HPDE6-E6E7 (cell line): ENCODE measurements around the gene VTN.

Experiments used
- DNase-seq: peaks from one replicate; pipeline ENCODE4 v3.0.0; 2011; ENCODE audit warnings: missing footprints; ENCODE audit errors: extremely low spot score

The VTN gene, protein sequence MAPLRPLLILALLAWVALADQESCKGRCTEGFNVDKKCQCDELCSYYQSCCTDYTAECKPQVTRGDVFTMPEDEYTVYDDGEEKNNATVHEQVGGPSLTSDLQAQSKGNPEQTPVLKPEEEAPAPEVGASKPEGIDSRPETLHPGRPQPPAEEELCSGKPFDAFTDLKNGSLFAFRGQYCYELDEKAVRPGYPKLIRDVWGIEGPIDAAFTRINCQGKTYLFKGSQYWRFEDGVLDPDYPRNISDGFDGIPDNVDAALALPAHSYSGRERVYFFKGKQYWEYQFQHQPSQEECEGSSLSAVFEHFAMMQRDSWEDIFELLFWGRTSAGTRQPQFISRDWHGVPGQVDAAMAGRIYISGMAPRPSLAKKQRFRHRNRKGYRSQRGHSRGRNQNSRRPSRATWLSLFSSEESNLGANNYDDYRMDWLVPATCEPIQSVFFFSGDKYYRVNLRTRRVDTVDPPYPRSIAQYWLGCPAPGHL

DNA sequence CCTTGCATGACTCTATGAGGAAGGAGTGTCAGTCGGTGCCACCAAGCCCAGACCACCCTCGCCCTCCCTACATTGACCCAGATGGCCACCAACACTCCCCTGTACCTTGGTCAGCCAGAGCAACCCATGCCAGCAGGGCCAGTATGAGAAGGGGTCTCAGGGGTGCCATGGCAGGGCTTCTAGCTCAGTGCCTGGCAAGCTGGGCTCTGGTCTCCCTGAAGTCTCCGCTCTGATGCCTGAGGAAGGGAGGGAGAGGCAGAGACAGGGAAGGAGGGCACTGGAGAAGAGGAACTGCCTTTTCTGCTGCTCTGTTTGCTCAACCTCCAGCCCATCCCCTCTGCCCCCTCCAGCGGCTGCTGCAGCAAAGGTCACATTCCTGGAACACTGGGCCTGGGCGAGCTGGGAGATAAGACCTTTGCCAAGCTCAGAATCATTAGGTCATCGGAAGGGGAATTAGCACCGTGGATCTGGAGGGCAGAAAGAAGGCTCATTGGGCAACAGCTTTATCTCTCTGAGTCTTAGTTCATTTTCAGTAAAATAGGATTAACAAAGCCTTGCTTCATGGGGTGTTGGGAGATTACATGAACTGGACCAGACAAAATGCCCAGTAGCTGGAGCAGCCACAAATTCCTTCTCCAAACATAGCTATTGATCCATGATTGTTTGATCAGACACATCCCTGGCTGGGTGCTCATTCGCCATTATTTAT is at the start of gene VTN:
Gene VTN (minus strand): TSS at position 273 of the 709 bp plus-strand sequence. CDS start 104 bp downstream, at position 169.
- no peak for DNase-seq

DNA sequence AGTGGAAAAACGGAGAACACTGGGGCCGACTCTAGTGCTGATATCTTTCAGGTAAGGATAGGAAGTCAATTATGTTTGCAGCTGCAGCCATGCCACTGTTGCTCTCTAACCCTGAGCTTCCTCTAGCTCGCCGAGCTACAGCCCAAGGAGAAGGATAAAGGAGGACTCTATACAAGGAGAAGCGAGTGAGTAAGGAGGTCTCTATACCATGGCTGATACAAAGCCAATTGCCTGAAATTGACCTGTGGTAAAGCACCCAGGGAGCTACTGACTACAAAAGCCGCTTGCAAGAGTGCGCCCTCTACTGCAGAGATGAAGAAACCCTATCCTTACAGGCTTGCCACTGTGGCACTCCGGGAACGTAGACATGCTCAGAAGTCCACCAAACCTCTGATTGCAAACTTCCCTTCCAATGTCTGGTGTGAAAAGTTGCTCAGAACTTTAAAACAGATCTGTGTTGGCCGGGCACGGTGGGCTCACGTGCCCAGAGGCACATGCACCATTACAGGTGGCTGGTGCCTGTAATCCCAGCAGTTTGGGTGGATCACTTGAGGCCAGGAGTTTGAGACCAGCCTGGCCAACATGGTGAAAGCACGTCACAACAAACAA is 46.7 kb upstream of the VTN start:
- no peak for DNase-seq

DNA sequence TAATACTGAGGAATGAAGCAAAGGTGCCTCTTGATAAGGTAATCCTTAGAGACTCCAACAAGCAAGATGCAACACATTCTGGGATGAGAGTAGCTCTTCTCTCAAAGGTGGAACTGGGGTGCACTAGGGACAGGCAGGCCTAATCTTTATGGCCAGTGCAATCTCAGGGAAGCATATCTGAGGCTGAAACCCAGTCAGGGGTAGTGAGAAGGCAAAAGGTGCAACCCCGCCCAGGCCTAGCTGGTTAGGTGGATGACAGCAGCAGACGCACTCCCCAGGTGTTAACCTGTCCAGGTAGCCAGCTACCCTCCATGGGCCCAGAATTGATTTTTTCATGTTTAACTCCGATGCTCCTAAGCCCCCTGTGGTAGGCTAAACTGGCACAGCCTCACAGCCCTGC is 45.8 kb upstream of the VTN start:
- DNase-seq, result no peak

DNA sequence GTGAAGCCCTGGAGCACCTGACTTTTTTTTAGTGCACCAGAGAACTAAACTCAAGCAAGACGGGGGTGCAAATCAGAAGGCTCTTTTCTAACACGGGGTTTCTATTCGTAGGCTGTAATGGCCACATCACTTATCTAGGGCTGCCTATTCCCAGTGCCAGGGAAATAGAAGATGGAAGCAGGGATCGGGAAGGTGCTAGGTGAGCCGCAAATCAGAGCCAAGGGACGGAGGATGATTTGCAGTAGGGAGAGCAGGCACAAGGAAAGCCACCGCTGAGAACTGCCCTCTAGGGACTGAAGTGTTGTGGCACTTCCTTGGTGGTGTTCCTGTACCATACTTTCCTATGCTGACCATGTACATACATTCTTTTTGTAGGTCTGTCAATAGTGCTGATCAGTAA is 43.7 kb upstream of the VTN start:
- no peak for DNase-seq

DNA sequence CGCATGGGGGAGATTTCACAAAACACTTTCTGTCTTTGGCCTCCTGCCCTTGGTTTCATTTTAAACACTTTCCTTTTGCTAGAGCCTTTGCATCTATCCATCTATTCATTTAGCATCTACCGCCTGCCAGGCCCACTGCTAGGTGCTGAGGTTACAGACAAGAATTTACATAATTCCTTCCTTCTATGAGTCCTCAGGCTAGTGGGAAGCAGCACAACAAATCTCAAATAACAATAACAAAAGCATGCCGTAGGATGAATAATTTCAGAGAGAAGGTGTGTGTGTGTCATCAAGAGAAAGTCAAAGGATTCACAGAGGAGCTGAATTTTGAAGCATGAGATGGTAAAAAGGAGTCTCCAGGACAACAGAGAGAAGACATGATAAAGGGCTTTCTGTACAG is 42.0 kb upstream of the VTN start:
- no peak for DNase-seq

DNA sequence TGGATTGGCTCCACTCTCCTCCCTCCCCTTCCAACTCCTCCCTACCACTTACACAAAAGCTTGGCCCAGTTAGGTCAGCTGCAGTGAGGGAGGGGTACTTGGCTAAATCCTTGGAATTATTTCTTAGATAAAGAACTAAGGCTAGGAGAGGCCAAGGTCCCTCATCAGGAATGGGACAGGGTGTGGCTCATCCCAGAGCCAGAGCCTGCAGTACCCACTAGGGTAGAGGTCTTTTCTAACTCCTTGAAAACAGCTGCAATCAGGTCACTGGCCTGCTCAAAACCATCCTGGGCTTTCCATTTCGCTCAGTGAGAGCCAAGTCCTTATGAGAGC is 37.8 kb upstream of the VTN start:
- DNase-seq, result no peak

DNA sequence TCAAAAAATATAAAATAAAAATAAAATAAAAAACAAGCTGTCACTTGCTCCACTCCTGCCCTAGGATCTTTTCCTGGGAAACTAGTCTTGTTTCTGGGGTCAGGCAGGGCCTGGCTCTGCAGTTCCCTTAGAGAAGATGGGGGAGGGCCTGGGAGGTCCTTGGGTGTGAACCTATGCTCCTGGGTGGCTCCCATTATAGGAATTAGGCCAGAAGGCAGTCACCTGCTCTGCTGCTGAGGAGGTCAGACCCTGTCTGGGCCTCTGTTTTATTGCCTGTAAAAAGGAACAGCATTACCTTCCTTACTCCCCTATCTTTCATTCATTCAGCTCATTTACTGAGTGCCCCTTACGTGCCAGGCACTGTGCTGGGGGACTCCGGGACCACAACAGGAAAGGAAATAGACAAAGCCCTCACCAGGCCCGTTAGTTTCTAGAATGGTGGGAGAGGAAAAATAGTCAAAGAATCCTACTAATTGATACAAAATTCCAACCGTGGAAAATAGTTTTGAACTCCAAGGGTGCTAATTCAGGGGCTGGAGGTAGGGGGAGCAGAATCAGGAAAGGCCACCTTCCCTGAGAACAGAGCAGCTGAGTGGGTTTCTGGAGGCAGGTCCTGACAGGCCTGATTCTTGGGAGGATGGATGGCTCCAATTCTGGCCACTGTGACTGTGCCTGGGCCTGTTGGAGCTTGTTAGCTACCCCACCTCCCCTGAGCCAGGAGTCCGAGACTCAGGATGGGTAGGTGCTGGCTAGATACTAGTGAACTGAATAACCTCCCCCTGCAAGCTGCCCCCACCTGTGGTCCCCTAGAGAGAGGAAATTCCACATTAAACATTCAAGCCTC is 37.2 kb upstream of the VTN start:
- peak; percentile 98 for DNase-seq

DNA sequence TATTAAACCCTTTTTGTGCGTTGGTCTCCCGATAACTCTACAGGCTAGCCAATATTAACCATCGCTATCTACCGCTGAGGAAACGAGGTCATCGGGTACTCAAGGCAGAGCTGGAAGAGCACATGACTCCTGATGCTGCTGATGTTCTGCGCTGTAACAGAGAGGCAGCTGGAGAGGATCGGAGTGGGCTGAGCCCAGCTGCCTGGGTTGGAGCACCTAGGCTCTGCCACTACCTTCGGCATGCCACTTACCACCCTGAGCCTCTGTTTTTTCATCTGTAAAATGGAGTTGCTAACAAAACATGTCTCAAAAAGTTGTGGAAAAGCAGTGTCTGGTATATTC is 36.3 kb upstream of the VTN start:
- DNase-seq, result no peak

DNA sequence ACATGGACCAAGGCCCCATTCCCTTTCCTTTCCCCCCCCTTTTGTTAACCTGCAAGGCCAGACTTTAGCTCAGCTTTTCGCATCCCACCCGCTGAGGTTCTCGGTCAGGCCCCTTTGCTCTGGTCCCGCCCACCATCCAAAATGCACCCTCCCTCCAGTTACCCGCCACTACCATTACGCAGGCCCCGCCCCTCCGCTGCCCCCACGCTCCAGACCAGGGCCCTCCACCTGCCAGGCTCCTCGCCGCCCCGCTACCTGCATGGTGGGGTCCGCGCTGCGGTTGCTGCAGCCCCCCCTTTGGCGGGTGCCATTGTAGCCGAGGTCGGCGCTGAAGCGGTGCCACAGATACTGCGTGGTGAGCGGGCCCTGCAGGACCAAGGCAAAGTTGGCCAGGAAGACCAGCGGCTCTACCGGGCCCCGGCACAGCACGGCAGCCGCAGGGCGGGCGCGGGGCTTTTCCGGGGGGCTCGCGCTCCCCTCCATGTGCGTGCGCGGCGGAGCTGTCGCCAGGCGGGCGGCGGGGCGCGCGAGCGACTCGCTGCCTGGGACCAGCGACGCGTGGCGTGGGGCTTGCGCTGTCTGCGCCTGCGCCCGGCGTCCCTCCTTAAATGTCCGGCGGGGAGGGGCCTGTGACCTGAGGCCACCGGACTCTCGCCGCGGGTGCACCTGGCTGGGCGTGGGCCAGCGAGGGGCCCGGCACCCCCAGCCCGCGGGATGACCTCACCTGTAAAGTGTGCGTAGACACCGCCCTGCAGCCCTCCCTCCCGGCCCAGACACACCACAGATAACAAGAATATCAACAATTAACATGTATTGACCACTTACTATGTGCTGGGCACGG is 35.7 kb upstream of the VTN start, which contains the start of gene SLC46A1:
Gene SLC46A1 (minus strand): TSS at position 581 of the 841 bp plus-strand sequence. CDS start 98 bp downstream, at position 483.
- DNase-seq, result no peak

DNA sequence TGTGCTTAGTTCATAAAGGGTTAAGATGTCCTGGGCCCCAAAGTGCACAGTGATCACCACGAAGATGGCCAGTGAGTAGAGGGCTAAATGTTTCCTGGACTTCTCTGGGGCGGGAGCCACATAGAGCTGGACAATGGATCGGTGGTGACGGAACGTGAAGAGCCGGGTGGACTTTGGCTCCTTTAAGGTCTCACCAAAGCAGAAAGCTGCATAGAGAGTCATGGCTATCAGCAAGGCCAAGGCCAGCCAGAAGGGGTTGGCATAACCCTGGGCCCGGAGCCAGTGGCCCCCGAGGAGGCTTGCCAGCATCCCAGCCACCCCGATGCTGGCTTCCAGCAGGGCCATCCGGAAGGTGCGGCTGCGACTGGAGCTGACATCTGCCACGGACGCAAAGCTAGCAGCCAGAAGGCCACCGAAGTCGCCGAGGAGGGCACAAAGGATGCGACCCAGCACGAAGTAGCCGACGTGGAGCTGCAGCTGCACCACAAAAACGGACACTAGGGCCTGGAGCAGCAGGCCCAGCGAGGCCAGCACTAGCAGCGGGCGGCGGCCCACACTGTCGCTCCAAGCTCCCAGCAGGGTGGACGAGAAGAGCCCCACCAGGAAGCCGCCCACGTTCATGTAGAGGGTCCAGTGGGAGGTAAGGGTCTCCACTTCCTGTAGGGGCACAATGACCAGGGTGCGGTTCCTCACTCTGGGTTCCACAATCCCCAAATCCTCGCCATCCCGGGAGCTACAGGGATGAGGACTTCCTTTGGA is 34.9 kb upstream of the VTN start:
- no peak for DNase-seq

DNA sequence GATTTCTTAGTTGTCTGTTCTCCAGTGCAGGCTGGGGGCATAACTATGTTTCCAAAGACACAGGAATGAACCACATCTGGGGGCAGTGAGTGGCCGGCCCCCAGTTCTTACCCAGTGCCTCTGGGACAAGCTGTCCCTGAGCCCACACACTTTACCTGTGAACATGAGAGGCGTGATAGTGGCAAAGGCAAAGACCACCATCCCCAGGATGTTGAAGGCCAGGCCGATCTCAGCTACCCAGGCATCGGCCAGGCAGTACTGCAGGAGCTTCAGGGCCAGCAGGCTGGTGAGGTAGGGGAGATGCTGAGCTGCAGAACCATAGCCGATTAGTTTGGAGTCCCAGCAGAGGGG is 34.3 kb upstream of the VTN start:
- DNase-seq, result no peak

DNA sequence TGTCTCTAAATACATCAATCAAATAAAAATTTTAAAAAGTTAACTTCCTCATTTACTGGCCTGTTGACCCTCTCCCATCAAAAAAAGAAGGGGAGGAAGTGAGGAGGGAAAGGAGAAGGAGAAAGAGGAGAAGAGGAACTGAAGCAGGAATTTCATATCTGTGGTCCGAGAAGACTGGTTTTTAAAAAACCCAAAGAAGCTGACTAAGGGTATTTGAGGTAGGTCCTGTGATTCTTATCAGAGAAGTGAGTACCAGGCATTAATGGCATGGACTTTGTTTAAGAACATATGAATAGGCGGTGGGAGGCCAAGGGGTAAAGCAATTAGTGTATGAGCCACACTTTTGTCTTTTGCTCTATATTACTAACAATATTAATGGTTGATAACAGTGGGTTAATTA is 33.9 kb upstream of the VTN start:
- no peak for DNase-seq

DNA sequence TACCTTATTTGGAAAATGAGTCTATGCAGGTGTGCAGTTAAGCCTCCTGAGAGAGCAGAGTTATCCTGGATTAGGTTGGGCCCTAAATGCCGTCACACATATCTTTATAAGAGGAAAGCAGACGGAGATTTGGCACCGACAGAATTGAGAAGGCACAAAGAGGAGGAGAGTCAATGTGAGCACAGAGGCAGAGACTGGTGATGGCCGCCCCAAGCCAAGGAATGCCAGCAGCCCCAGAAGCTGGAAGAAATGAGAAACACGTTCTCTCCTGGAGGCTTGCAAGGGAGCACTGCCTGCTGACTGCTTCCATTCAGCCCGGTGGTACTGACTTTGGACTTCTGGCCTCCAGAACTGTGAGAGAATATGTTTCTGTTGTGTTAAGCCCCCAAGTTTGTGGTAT is 32.7 kb upstream of the VTN start:
- DNase-seq, result no peak

DNA sequence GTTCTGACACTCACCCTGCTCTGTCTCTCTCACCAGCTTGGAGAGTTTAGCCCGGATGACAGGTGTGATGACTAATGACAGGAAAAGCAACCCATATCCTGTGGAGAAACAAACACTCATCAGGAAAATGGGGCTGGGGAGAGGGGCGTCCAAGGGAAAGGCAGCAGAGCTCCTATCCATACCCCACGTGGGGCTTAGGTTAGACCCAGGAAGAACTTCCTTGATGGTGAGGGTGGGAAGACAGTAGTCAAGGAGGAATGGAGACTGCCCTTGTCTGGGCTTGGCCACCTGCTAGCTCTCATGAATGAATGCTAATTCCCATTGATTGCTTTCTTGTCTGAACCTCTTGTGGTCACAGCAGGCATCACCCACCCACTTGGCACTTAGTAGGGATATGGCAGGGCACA is 32.1 kb upstream of the VTN start:
- no peak for DNase-seq

DNA sequence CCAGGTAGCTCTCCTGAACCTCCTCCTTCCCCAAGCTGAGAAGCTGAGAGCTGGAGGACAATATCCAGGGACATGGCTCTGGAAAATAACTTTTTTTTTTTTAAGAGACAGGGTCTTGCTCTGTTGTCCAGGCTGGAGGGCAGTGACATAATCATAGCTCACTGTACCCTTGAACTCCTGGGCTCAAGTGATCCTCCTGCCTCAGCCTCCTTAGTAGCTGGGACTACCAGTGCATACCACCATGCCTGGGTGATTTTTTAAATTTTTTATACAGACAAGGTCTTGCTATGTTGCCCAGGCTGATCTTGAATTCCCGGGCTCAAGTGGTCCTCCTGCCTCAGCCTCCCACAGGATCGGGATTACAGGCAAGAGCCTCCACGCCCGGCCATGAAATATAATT is 29.7 kb upstream of the VTN start:
- no peak for DNase-seq

DNA sequence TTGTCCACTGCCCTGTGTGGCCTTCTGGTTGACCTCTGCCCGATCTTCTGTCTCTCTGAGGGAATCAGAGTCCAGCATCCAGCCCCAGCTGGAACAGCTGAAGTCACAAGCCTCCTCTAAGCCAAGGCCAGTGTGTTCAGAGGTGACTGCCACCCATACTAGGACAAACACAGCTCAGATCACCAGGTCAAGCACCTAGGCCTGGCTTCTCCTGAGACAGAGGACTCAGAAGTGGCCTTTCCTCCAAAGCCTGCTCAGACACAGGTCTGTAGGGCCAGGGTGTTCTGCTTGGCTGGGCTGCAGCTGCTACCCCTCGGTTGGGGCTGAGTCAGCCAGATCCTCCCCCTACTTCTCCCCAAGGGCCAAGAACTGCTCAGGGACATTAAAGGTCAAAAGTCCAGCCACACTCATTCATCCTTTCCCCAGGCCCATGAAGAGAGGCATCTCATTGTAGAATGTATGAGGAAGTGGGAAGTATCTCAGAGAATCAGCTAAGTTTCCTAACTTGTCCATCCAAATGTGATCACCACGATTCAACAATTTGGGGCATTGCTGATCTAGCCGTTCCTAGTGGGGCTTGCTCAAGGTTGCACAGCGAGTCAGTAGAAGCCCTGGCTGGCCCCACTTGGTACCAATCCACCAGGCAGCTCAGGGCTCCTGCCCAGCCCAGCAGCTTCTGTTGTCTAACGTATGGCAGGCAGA is 28.3 kb upstream of the VTN start:
- no peak for DNase-seq

DNA sequence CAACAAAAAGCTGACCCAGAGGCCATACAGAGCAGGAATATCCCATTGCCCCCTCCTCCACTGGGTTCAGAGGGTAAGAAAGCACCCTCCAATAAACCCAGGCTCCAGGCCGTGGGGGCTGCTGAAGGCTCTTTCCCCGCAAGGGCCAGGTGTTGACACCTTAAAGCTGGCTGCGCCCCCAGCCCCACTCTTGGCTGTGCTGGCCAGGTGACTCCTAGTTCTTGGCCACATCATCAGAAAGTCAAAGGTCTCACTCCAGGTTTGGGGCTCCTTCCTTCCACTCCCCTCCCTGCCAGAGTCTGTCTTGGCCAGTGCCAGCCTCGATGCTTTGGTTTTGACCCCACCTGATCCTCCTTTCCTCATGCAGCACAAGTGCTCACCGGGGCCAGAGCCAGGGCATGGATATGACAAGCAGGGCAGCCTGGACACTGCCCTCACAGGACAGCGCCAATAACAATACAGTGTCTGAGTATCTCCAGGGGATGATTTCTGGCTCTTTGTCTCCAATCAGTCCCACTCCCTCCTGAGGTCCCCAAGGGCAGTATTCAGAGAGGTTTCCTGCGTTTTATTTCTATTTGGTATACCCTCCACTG is 27.7 kb upstream of the VTN start:
- DNase-seq, result no peak

DNA sequence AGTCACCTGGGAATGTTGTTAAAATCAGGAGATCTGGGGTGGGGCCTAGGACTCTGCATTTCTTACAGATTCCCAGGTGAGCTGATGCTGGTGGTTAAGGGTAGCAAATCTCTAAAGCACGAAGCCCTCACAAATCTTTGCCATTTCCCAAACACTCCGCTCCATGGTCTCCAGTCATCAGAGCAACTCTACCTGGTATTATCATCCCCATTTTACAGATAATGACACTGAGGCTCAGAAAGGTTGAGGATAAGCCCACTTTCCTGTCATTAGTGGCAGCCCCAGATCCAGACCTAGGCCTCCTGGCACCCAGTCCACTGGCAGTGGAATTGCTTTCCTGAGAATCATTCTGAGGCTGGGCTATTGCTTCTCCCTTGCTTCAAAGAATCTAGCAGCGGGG is 27.2 kb upstream of the VTN start:
- no peak for DNase-seq

DNA sequence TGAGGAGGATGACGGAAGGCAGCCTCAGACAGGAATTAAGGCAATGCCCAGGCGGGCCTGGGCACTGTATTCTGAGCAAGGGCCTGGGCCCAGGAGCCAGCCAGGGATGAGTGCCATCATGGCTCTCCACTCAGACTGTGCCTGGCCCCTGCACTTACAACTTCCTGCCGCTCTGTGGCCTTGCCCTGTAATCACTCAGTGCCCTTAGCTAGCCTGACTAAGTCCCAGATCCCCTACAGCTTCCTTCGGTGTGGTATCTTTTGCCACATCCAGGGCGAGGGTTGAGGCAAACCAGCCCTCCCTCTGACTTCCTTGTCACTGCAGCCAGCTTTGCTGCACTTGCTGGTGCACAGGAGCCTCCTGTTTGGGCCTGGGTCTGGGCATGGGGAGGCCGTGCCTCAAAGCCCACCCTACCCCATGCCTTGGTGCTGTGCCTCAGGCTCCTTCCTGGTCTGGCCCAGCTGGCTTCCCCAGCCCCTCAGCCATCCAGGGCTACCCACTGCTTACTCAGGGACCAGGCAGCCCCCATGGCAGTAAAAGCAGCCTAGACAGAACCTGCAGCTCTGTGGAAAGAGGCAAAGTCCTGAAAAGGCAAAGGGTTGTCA is 26.6 kb upstream of the VTN start:
- no peak for DNase-seq
